Pancreas (tissue), 10 donors: Measurements from ENCODE around the gene SNAPC4. TPM values are rescaled to one million over a fixed set of nuclear protein-coding genes. Genes with fewer than 3 reads are reported as not detected.

ENCODE experiments used
- ATAC-seq, 4 donors: fragments of 200-7000 bp; cut with Tn5 transposase; one replicate each; pipeline versions ENCODE4 v1.8.0 to v1.9.1; 2020; ENCODE audit warnings: mild to moderate bottlenecking in 4 of 4, moderate library complexity in 4 of 4
- DNase-seq, 6 donors: peaks; one replicate each; pipeline ENCODE4 v3.0.0-alpha.2; 2020
- FAIRE-seq: peaks from 2 replicates; lab custom pipeline; 2012; peaks lifted over from hg19 to GRCh38; lab: Jason Lieb, UNC
- H3K27ac ChIP-seq, 4 donors: fragments of 200-600 bp; sonication (generic); 1 replicate in 3 of 4; 2 replicates in 1 of 4; pipeline versions ENCODE4 v1.5.0 to v1.8.0; 2020
- H3K27me3 ChIP-seq, 4 donors: fragments of 200-600 bp; one replicate each; pipeline ENCODE4 v1.8.0; 2021
- H3K36me3 ChIP-seq, 3 donors: fragments of 200-600 bp; sonication (generic) in 1 of 3; one replicate each; pipeline versions ENCODE4 v1.5.0 to v1.8.0; 2020 to 2021
- H3K4me1 ChIP-seq, 3 donors: fragments of 200-600 bp; one replicate each; pipeline ENCODE4 v1.8.0; 2021
- H3K4me3 ChIP-seq, 4 donors: fragments of 200-600 bp; sonication (generic) in 2 of 4; one replicate each; pipeline versions ENCODE4 v1.5.0 to v1.8.0; 2020 to 2021
- H3K9me3 ChIP-seq, 4 donors: fragments of 200-600 bp; one replicate each; pipeline ENCODE4 v1.8.0; 2021
- WGBS, 2 donors: extraction: QIAGEN DNeasy Blood & Tissue Kit; methylation state at CpG; one replicate each; pipeline ENCODE4 v1.1.7; 2013; 5-methylcytosine and 5-hydroxymethylcytosine counted together
- intact Hi-C, 3 donors: fragments of 100-400 bp; cut with DNase I; formaldehyde crosslinking; loops; one replicate each; pipeline versions ENCODE4 v1.11.1 to v1.14.2; 2022
- polyA plus RNA-seq, 2 donors: library from polyadenylated mRNA; stranded (reverse); fragments of 200-250 nt; gene quantifications; one replicate each; pipeline ENCODE4 v1.2.3, GENCODE V29; 2013
- total RNA-seq, 6 donors: library from RNA; stranded (reverse); fragmentation: NEBNext Ultra II Directional in 4 of 6; extraction: Animal tissue kit (Norgen Biotek cat#: 25700) in 4 of 6; gene quantifications; one replicate each; pipeline versions ENCODE4 v1.2.1 to v1.2.4, GENCODE V29; 2021 to 2023
- TF ChIP-seq, protein P1 (sequence below), 4 donors: fragments of 200-600 bp; sonication (generic) in 3 of 4; IDR thresholded peaks; one replicate each; pipeline versions ENCODE4 v1.5.0 to v1.8.0; 2021; ENCODE audit warnings: antibody characterized with exemption in 4 of 4
- donor health status: healthy with polysubstance abuse.
- donor health status: DM: no; HTN: no; CAD: no; lungs with moderate emphysema.
- donor health status: DM: no; HTN: no; CAD: no.
- donor health status: control.
- donor health status: control.
- donor health status: Bipolar disorder and iron deficiency.
- donor health status: DM: yes; HTN: yes; CAD: no.
- donor health status: DM: no; HTN: no; CAD: no.
- donor health status: DM: no; HTN: no; CAD: no.
- donor health status: DM: yes; HTN: yes; CAD: no.

Gene SNAPC4
- total and polyA plus RNA-seq, 8 donors: 3.8 to 22.0 (median 5.2) TPM

DNA sequence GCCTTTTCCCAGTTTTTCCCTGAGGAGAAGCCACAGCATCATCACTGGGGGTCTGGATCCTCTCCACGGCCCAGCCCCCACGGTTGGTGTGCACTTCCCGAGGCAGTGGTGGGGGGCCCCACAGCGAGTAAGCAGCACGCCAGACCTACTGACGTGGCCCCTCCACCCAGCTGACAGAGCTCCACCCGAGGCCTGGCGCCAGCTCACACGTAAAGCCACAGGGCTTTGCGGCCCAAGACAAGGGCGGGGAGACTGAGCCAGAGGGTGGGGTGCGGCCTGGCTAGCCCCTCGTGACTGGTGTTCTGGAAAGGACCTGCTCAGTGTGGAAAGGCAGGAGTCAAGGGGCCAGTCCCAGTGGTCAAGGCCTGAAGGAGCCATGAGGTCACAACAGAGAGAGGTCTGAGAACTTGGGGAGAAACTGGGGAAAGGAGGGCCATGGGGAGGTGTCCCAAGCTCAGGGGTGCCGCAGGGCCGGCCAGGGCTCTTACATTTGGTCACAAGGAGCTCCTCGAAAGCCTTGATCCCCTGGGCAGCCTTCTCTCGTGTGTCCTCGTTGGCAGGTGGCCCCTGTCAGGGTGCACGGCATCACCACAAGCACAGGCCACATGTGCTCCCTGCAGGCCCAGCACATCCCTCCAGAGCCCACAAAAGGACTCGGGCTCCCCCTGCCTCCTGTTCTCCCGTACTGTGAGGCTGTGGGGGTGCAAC is 5.5 kb downstream of the SNAPC4 start:
- Histone ChIP-seq H3K27ac (no peak overlapping the region), H3K4me1 (peaks cover 0 to 8% (median 7%) of the 10 kb centered on the region in 3 donors), H3K36me3 (peaks cover 0 to 42% (median 31%) of the 10 kb centered on the region in 3 donors), H3K27me3 (no peaks in the 10 kb centered on the region), H3K4me3 (no peak overlapping the region), H3K9me3 (no peaks in the 10 kb centered on the region)
- intact Hi-C loops: no loop called here
- WGBS, 2 donors: 92 to 94% methylated on average over 20 to 21 of the region's 21 CpGs
- peak in 1 of 4 donors; percentile 11 for ATAC-seq
- DNase-seq: peak in 1 of 6 donors; percentile 68
- TF ChIP-seq, protein P1, sequence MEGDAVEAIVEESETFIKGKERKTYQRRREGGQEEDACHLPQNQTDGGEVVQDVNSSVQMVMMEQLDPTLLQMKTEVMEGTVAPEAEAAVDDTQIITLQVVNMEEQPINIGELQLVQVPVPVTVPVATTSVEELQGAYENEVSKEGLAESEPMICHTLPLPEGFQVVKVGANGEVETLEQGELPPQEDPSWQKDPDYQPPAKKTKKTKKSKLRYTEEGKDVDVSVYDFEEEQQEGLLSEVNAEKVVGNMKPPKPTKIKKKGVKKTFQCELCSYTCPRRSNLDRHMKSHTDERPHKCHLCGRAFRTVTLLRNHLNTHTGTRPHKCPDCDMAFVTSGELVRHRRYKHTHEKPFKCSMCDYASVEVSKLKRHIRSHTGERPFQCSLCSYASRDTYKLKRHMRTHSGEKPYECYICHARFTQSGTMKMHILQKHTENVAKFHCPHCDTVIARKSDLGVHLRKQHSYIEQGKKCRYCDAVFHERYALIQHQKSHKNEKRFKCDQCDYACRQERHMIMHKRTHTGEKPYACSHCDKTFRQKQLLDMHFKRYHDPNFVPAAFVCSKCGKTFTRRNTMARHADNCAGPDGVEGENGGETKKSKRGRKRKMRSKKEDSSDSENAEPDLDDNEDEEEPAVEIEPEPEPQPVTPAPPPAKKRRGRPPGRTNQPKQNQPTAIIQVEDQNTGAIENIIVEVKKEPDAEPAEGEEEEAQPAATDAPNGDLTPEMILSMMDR (IDR thresholded peaks at IDR 0.05): no peak
- FAIRE-seq: no peak

DNA sequence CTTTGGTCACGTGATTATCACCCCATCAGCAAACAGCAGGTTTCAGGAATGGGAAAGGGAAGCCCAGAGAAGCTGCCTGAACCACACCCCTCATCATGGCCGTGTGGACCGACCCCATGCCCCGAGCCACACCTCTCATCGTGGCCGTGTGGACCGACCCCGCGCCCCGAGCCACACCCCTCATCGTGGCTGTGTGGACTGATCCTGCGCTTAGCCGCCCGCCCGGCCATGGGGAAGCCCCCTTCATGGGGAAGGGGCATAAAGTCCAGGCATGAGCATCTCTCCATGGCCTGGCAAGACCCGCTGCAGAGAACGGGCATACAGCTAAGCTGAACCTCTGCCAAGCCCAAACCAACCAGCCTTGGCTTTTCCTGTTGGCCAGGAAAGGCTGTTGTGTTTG is 6.4 kb downstream of the SNAPC4 start:
- FAIRE-seq (no peak), DNase-seq (peak in 2 of 6 donors; percentile 49 to 60), ATAC-seq (no peak)
- H3K9me3 ChIP-seq: no peaks in the 10 kb centered on the region
- peaks cover 0 to 49% (median 31%) of the 10 kb centered on the region in 3 donors for H3K36me3 ChIP-seq
- WGBS, 2 donors: 89 to 94% methylated on average over 17 of the region's 17 CpGs
- no peaks in the 10 kb centered on the region for H3K27me3 ChIP-seq
- H3K4me3 ChIP-seq: no peak overlapping the region
- H3K4me1 ChIP-seq: peaks cover 0 to 1% (median under 1%) of the 10 kb centered on the region in 3 donors
- intact Hi-C loops: no loop called here
- H3K27ac ChIP-seq: no peak overlapping the region
- TF ChIP-seq, protein P1 (IDR thresholded peaks at IDR 0.05): no peak

DNA sequence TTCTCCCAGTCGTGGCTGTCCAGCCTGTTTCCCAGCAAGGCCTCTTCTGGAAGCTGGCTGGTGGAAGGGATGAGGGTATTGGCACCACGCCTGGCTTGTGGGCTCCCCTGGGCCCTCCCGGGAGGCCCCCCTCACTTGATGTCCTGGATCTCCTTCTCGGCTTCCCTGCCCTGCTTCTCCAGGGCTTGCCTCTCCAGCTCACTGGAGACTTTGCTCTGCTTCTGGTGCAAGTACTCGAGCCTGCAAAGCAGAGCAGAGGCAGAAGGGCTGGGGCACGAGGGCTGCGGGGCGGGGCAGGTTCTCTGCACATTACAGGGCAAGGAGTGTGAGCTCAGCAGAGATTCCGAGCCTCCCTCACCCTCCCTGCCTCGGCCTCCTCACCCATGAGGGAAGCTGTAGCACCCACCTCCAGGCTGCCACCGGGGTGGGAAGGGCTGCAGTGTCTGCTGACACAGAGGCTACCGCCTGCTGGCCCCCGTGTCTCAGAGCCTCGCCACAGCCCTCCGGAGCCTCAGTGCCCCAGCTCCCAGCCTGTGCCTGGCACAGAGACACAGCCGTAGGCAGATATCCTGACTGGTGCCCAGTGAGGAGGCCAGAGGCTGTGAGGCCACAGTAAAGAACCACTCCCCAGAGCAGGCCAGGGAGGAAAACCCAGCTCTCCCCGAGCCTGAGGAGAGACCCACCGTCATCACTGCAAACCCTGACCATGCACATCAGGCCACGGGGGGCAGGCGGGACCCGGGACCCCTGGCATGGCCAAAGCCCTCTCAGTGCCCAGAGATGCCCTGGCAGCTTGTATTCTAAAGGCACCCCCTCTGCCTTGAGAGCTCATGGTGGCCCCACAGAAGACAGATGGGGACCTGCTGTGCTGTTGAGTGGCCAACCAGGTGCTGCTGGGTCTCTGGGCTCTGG is 7.2 kb downstream of the SNAPC4 start:
- no peaks in the 10 kb centered on the region for H3K27me3 ChIP-seq
- WGBS, 2 donors: 89 to 90% methylated on average over 21 of the region's 21 CpGs
- ATAC-seq (peak in 2 of 4 donors; percentile 8 to 15), FAIRE-seq (no peak), DNase-seq (peak in 3 of 6 donors; percentile 37 to 63 (median 50))
- H3K9me3 ChIP-seq: no peaks in the 10 kb centered on the region
- H3K36me3 ChIP-seq: peaks cover 0 to 56% (median 31%) of the 10 kb centered on the region in 3 donors
- TF ChIP-seq, protein P1 (IDR thresholded peaks at IDR 0.05): no peak
- H3K4me3 ChIP-seq: no peak overlapping the region
- H3K4me1 ChIP-seq: no peaks in the 10 kb centered on the region
- intact Hi-C loops: no loop called here
- no peak overlapping the region for H3K27ac ChIP-seq

DNA sequence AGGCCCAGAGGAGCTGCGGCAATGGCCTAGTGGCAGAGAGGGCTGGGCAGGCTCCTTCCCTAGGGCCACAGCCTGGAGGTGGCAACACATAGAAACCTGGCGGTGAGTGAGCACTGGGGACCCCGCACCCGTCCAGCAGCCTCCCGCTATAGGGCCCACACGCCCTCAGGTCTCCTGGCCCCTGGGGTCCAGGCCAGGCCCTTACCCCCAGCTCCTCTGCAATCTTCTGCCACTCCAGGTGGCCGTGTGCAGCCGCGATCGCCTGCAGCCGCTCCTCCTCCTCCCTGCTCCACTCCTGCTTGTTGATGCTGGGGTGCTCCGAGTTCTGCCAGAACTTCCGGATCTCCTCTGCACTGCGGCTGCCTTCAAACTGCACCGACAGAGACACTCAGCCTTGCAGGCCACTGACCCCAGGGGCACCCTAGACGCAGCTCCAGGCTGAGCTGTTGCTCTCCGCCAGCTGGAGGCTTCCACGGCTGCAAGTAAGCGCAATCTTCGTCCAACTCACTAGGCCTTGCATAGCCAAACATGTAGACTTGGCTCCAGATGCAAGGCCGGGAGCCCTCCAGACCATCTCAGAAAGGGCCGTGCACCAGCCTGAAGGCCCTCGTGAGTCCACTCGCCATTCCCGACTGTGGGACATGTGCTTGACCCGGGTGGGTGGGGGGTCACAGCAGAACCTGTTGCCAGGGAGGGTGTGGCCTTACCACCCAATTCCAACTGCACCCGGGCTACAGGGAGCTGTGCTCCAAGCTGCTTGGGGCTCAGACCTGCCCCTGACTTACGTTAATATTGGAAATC is 8.0 kb downstream of the SNAPC4 start:
- H3K4me3 ChIP-seq: no peak overlapping the region
- H3K9me3 ChIP-seq: no peaks in the 10 kb centered on the region
- TF ChIP-seq, protein P1 (IDR thresholded peaks at IDR 0.05): no peak
- WGBS, 2 donors: 90 to 91% methylated on average over 28 of the region's 28 CpGs
- FAIRE-seq (no peak), DNase-seq (peak in 2 of 6 donors; percentile 35 to 50), ATAC-seq (no peak)
- H3K4me1 ChIP-seq: no peaks in the 10 kb centered on the region
- intact Hi-C loops: no loop called here
- peaks cover 0 to 65% (median 31%) of the 10 kb centered on the region in 3 donors for H3K36me3 ChIP-seq
- no peaks in the 10 kb centered on the region for H3K27me3 ChIP-seq
- H3K27ac ChIP-seq: no peak overlapping the region
